WTC11 (cell line): Measurements from ENCODE around the gene PPCDC. TPM values are rescaled to one million over a fixed set of nuclear protein-coding genes. Genes with fewer than 3 reads are reported as not detected.

ENCODE experiments used
- ATAC-seq: fragments of 200-7000 bp; cut with Tn5 transposase; 2 replicates; pipeline ENCODE4 v1.10.0; 2021; ENCODE audit warnings: mild to moderate bottlenecking, moderate library complexity
- CTCF ChIA-PET: fragments of 300-600 bp; sonication (Branson Sonifier 250); formaldehyde crosslinking; loops from one replicate; lab custom pipeline; 2021; ENCODE audit warnings: antibody characterized with exemption; lab: Charles Lee
- POLR2A ChIA-PET: fragments of 350-600 bp; sonication (Branson Sonifier 250); formaldehyde crosslinking; loops from one replicate; lab custom pipeline; 2021; ENCODE audit warnings: antibody characterized with exemption; lab: Charles Lee
- DNase-seq: peaks from one replicate; pipeline ENCODE4 v3.0.0; 2021; ENCODE audit warnings: low spot score
- H3K27ac Mint-ChIP-seq: 2 replicates; pipeline ENCODE4 v1.8.0; 2021; ENCODE audit warnings: mixed read lengths
- H3K27me3 Mint-ChIP-seq: 2 replicates; pipeline ENCODE4 v1.8.0; 2021; ENCODE audit warnings: low read depth, mild to moderate bottlenecking, moderate library complexity, mixed read lengths
- H3K36me3 Mint-ChIP-seq: 2 replicates; pipeline ENCODE4 v1.8.0; 2021; ENCODE audit warnings: mixed read lengths
- H3K4me1 Mint-ChIP-seq: 2 replicates; pipeline ENCODE4 v1.8.0; 2022; ENCODE audit warnings: mixed read lengths
- H3K4me3 Mint-ChIP-seq: 2 replicates; pipeline ENCODE4 v1.8.0; 2021; ENCODE audit warnings: mild to moderate bottlenecking, moderate library complexity, mixed read lengths
- H3K9me3 Mint-ChIP-seq: 2 replicates; pipeline ENCODE4 v1.8.0; 2021; ENCODE audit warnings: mixed read lengths
- CDX4 ChIP-seq: fragments of 250-450 bp; sonication (Bioruptor Pico); IDR thresholded peaks from 2 replicates; pipeline ENCODE4 v1.9.0; 2021; ENCODE audit warnings: moderate library complexity, mild to moderate bottlenecking, inconsistent platforms, borderline replicate concordance
- CREB1 ChIP-seq: sonication (generic); formaldehyde crosslinking; IDR thresholded peaks from 2 replicates; pipeline ENCODE4 v1.8.0; 2023; ENCODE audit warnings: mild to moderate bottlenecking, missing genetic modification reagents
- CREM ChIP-seq: sonication (generic); formaldehyde crosslinking; IDR thresholded peaks from 2 replicates; pipeline ENCODE4 v1.8.1; 2022; ENCODE audit warnings: mild to moderate bottlenecking, missing genetic modification reagents, moderate library complexity
- HMGA2 ChIP-seq: fragments of 250-450 bp; sonication (Bioruptor Pico); IDR thresholded peaks from 2 replicates; pipeline ENCODE4 v1.4.0; 2021; ENCODE audit warnings: mild to moderate bottlenecking, moderate library complexity
- PREB ChIP-seq: sonication (generic); formaldehyde crosslinking; IDR thresholded peaks from 2 replicates; pipeline ENCODE4 v1.8.1; 2022; ENCODE audit warnings: mild to moderate bottlenecking, missing genetic modification reagents, moderate library complexity, borderline replicate concordance
- ZNF281 ChIP-seq: sonication (generic); formaldehyde crosslinking; IDR thresholded peaks from 2 replicates; pipeline ENCODE4 v1.8.0; 2023; ENCODE audit warnings: mild to moderate bottlenecking, missing genetic modification reagents
- total RNA-seq: library from RNA; stranded (reverse); gene quantifications from 3 replicates; pipeline ENCODE4 v1.2.3, GENCODE V29; 2021
- TF ChIP-seq, protein P1 (sequence below): sonication (generic); formaldehyde crosslinking; IDR thresholded peaks from 2 replicates; pipeline ENCODE4 v1.8.1; 2023; ENCODE audit warnings: mild to moderate bottlenecking, missing genetic modification reagents, borderline replicate concordance
- TF ChIP-seq, protein P2 (sequence below): sonication (generic); formaldehyde crosslinking; IDR thresholded peaks from 2 replicates; pipeline ENCODE4 v1.8.1; 2023; ENCODE audit warnings: mild to moderate bottlenecking, missing genetic modification reagents
- TF ChIP-seq, protein P3 (sequence below): sonication (generic); formaldehyde crosslinking; IDR thresholded peaks from 2 replicates; pipeline ENCODE4 v1.8.0; 2022; ENCODE audit warnings: mild to moderate bottlenecking, missing genetic modification reagents
- TF ChIP-seq, protein P4 (sequence below): fragments of 250-450 bp; sonication (Bioruptor Pico); IDR thresholded peaks from 2 replicates; pipeline ENCODE4 v1.9.0; 2021; ENCODE audit warnings: mild to moderate bottlenecking

The PPCDC gene
- total RNA-seq, 1 experiment from 2014 or later: 30.1 TPM

DNA sequence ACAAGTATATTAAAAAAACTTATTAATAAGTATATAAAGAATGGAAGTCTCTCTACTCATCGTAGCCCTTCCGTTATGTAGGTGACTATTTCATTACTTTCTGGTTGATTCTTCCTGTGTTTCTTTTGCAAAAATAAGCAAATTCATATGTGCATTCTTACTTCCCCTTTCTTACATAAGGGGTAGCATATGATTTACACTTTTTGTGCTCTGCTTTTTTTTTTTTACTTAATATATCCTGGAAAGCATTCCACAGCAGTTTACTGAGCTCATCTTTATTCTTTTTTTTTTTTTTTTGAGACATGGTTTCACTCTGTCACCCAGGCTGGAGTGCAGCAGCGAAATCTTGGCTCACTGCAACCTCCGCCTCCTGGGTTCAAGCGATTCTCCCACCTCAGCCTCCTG lies 15.2 kb upstream of the PPCDC start (continued):
- no peak for TF ChIP-seq PREB (CRISPR knock-in tag)
- TF ChIP-seq, protein P1, sequence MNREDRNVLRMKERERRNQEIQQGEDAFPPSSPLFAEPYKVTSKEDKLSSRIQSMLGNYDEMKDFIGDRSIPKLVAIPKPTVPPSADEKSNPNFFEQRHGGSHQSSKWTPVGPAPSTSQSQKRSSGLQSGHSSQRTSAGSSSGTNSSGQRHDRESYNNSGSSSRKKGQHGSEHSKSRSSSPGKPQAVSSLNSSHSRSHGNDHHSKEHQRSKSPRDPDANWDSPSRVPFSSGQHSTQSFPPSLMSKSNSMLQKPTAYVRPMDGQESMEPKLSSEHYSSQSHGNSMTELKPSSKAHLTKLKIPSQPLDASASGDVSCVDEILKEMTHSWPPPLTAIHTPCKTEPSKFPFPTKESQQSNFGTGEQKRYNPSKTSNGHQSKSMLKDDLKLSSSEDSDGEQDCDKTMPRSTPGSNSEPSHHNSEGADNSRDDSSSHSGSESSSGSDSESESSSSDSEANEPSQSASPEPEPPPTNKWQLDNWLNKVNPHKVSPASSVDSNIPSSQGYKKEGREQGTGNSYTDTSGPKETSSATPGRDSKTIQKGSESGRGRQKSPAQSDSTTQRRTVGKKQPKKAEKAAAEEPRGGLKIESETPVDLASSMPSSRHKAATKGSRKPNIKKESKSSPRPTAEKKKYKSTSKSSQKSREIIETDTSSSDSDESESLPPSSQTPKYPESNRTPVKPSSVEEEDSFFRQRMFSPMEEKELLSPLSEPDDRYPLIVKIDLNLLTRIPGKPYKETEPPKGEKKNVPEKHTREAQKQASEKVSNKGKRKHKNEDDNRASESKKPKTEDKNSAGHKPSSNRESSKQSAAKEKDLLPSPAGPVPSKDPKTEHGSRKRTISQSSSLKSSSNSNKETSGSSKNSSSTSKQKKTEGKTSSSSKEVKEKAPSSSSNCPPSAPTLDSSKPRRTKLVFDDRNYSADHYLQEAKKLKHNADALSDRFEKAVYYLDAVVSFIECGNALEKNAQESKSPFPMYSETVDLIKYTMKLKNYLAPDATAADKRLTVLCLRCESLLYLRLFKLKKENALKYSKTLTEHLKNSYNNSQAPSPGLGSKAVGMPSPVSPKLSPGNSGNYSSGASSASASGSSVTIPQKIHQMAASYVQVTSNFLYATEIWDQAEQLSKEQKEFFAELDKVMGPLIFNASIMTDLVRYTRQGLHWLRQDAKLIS (CRISPR knock-in tag): no peak
- TF ChIP-seq, protein P2, sequence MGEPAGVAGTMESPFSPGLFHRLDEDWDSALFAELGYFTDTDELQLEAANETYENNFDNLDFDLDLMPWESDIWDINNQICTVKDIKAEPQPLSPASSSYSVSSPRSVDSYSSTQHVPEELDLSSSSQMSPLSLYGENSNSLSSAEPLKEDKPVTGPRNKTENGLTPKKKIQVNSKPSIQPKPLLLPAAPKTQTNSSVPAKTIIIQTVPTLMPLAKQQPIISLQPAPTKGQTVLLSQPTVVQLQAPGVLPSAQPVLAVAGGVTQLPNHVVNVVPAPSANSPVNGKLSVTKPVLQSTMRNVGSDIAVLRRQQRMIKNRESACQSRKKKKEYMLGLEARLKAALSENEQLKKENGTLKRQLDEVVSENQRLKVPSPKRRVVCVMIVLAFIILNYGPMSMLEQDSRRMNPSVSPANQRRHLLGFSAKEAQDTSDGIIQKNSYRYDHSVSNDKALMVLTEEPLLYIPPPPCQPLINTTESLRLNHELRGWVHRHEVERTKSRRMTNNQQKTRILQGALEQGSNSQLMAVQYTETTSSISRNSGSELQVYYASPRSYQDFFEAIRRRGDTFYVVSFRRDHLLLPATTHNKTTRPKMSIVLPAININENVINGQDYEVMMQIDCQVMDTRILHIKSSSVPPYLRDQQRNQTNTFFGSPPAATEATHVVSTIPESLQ (CRISPR knock-in tag): no peak
- no peak for TF ChIP-seq CDX4 (CRISPR knock-in tag)
- TF ChIP-seq CREM (CRISPR knock-in tag): no peak

- TF ChIP-seq HMGA2 (CRISPR knock-in tag): no peak
- TF ChIP-seq, protein P3, sequence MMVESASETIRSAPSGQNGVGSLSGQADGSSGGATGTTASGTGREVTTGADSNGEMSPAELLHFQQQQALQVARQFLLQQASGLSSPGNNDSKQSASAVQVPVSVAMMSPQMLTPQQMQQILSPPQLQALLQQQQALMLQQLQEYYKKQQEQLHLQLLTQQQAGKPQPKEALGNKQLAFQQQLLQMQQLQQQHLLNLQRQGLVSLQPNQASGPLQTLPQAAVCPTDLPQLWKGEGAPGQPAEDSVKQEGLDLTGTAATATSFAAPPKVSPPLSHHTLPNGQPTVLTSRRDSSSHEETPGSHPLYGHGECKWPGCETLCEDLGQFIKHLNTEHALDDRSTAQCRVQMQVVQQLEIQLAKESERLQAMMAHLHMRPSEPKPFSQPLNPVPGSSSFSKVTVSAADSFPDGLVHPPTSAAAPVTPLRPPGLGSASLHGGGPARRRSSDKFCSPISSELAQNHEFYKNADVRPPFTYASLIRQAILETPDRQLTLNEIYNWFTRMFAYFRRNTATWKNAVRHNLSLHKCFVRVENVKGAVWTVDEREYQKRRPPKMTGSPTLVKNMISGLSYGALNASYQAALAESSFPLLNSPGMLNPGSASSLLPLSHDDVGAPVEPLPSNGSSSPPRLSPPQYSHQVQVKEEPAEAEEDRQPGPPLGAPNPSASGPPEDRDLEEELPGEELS (CRISPR knock-in tag): no peak
- TF ChIP-seq, protein P4, sequence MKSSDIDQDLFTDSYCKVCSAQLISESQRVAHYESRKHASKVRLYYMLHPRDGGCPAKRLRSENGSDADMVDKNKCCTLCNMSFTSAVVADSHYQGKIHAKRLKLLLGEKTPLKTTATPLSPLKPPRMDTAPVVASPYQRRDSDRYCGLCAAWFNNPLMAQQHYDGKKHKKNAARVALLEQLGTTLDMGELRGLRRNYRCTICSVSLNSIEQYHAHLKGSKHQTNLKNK: no peak
- no peak for TF ChIP-seq ZNF281 (CRISPR knock-in tag)
- TF ChIP-seq CREB1 (CRISPR knock-in tag): no peak
- TF ChIP-seq PREB (CRISPR knock-in tag): no peak
- POLR2A ChIA-PET: no interaction called here
- CTCF ChIA-PET: interaction anchor here (1.0 kb wide), 1 partner anchor 193 kb away, joined by 4 read pairs; the partner anchor contains the start of gene C15orf39
- no peak overlapping the region for H3K27ac Mint-ChIP-seq
- H3K36me3 Mint-ChIP-seq: peaks cover 14% of the 10 kb centered on the region
- H3K27me3 Mint-ChIP-seq: no peaks in the 10 kb centered on the region
- no peaks in the 10 kb centered on the region for H3K4me1 Mint-ChIP-seq
- no peak for ATAC-seq
- H3K9me3 Mint-ChIP-seq: no peaks in the 10 kb centered on the region
- DNase-seq: no peak
- no peak overlapping the region for H3K4me3 Mint-ChIP-seq
Measured at GRCh38 chr15:75008629-75009326, 14.6 kb upstream of the PPCDC start.
